Hepatic stellate cell (primary cell): ENCODE measurements around the gene DCPS.
"Not testable (repeated sequence)": the region's sequence is repeated elsewhere in the genome, so short reads cannot be mapped to it uniquely, and the experiment has no call there.

Source experiments
- DNase-seq: peaks from one replicate; pipeline ENCODE4 v3.0.0; 2011; ENCODE audit warnings: low spot score

Gene DCPS

DNA sequence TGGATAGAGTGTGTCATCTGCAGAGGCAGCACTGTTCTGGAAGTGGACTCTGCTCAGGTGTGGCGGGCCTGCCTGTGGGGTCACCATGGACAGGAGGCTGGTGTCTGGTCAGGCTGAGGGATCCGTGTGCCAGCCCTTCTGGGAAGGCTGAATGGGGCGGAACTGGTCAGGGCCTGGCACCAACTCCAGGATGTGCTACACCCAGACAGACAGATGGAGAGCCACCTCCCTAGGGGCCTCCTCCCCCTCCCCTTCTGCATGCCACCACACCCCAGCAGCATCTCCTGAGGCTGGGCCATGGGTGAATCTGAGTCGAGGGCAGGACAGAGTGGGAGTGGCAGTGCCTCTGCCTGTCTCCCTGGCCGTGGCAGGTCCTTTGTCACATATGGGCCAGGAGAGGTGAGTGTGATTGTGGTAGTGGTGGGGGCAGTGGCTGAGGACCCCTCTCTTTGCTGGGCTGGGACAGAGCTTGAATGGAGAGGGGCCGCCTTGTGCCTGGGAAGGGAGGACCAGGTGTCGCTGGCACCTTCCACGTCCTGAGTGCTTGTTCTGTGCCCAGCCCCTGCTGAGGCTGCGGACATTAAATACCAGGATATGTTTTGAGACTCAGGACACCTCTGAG, 80.7 kb downstream of the DCPS start:
- DNase-seq: no peak

DNA sequence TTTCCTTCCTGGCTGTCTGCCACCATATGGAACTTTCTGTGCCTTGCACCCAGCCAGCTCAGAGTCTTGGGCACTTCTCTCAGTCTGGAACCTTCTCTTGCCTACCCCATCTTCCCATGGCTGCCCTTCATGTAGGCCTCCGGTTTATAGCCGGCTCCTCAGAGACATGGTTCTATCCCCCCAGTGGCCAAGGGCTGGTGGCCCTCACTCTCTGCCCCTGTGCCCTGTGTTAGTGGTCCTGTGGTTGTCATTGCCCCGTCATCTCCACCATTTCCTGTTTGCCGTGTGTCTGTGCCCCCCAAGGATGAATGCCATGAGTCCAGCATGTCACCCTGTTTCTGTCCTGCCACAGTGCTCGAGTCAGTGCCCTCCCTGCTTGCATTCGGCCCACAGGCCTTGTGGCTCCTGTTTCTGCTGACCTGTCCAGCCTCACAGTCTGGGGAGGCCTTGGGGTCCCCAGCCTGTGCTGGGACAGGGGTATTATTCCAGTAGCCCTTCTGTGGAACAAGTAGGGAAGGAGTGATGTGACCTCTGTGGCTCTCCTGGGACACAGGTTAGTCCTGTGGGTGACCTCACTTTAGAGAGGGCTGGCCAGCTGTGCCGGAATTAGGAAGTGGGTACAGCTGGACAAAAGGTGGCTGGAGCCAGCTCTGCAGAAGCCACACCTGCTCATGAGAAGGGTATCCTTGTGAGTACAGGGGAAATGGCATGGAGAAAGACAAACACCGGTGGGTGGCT, 82.3 kb downstream of the DCPS start:
- no peak for DNase-seq

DNA sequence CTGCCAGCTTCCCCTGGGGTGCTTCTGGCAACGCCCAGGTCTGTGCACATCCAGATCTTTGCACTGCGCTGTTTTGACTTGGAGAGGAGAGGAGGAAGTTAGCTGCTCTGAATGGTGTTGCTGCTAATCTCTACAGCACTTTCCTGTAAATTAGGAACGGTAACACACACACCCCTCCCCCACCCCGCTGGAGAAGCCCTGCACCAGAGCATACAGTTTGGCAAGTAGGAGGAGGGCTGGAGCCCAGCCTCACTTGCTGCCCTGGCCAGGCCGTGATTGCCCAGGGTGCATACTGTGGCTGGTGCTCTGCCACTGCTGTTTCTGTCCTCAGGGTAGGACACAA, 82.8 kb downstream of the DCPS start:
- not testable (repeated sequence) for DNase-seq

DNA sequence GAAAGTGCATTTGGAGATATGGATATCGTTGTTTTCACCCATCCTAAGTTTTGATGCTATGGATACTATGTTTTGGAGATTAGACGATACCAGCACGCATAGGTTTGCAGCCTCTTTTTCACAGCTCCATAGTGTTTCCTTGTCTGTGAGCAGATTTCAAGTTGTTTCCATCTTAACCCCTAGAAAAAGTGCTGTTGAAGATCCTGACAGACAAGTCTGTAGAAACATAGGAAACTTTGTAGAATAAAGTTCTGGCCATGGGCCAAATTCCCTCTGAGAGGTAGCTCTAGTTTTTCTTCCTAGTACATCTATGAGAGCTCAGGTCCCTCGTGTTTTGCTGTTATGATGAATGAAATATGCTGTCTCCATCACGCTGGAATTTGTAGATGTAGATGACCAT, 84.0 kb downstream of the DCPS start:
- DNase-seq: no peak

DNA sequence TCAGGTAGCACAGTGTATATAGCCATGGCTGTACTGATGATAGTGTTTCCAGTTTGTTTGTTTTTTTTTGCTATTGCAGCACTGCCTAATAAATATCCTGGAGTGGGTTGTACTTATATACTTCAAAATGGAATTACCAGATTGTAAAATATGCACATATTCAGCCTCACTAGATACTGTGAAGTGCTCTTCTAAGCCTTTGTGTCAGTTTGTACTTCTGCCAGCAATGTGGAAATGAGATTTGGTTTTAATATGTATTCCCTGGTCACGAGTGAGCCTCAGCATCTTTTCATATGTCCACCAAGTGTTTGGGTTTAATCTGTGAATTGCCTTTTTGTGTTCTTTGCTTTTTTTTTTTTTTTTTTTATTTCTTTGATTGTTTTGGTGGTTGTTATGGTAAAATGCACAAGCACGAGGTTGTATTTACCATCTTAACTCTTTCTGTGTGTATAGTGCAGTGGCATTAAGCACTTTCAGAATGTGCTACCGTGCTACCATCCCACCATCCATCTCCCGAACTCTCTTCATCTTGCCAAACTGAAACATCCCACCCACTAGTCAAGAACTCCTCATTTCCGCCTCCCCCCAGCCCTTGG, 86.5 kb downstream of the DCPS start:
- no peak for DNase-seq

DNA sequence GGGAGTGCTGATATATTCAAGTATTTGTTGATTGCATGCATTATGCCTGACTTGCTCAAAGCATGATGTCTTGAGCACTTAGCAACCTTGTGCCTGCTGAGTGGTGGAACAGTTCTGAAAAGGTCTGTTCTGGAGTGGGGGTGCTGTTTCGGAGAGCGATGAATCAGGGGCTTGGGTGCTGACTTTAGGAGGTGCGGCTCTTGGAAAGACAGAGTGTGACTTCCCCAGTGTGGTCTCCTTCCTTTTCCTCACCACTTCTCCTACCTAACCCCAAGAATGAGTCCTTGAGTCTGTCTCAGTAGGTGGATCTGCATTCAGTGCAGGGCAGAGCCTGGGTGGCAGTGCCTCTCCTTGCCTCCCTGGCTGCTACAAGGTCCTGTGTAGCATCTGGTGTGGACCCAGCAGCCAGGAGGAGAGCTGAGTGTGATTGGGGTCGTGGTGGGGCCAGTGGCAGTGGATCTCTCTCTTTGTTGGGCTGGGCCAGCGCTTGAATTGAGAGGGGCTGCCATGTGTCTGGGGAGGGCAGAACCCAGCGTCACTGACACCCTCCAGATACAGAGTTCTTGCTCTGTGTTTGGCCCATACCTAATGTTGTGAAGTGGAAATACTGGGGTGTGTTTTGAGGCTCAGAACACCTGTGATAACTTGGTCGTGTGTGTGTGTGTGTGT, 87.6 kb downstream of the DCPS start:
- DNase-seq: no peak

DNA sequence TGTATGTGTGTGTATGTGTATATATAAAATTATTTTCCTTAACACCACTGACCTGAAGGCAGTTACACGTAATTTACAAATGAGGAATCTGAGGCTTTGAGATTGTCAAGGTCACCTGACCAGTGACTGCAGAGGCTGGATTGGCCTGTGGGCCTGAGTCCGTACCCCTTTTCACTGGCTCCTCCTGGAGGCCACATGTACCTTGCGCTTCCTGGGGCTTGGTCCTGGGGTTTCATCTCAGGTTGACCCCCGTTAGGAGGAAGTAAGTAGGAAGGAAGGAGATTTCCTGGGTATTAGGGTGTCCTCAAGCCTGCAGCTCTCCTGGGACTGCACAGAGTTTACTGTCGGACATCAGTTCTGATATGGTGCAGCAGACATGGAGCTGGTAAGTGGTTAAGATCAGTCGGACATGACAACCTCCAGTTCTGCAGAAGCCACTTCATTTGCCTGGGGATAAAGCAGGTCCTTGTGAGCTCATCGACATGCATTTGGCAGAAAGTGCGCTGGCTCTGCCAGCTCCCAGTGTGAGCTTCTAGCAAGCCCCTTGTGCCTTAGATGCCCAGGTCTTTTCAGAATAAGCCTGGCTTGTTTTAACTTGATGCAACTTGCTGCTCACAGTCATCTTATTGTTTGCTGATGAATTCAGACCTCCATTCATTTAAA, 88.2 kb downstream of the DCPS start:
- no peak for DNase-seq

DNA sequence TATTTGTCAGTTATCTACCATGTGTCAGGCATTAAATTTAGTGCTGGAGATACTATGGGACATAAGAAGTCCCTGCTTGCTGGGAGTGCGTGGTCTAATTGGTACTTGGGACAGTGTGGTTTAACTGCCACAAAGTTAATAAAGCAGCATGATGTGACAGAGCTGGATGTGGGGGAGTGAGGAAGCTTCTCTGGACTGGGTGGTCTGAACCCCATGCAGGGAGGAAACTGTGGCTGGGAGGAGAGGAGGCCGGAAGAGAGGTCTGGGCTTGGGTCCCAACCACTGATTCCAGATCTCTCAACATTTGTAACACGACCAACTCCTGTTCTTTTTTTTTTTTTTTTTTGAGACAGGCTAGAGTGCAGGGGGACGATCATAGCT, 88.8 kb downstream of the DCPS start:
- DNase-seq: no peak

DNA sequence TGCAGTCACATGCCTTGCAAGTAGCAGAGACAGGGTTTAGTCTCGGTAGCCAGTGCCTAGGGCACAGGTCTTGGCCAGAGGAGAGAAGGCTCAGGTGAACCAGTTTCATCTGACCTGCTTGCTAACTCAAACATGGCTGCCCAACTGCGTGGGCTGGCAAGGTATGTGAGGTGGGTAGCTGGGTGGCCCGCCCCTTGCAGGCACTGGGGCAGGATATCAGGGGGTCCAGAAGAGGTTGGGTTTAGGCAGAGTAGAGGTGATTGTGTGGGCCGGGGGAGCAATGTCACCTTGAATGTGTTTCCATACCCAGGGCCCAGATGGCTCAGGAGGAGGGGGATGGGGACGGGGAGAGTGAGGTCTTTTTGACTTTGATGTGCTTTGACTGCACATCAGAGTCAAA, 89.3 kb downstream of the DCPS start:
- DNase-seq: no peak

DNA sequence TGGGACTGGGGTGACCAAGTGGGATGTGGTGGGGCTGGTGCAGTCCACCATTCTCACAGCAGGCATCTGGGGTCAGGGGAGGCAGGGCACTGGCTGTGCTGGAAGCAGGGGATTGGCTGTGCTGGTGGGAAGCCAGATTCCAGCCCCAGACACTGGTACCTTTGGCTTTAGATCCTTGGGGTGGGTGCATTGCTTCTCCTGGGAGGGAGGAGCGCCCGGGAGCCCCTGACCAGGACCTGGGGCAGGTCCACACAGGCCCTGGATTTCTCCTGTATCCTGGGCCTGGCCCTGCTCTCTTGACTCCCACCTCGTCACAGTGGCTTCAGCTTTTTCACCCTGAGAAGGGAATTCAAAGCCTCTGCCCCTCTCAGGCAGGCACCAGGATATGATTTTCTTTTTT, 90.2 kb downstream of the DCPS start:
- DNase-seq: no peak

DNA sequence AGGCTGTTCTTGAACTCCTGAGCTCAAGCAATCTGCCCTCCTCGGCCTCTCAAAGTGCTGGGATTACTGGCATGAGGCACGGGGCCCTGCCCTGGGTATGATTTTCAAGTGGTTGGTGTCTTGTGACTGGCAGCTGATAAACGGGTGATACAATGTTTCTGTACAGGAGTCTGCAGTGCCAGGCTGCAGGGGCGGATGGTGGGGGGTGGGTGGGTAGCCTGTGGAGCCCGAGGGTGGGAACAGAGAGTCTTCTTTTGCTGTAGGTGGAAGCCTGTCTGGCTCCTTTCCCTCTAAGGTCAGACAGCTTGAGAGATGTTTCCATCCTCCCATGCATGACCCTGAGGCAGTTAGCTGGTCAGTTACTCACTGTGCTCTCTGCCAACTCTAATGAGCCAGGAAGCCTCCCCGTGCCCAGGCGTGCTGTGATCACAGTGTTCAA, 90.8 kb downstream of the DCPS start:
- not testable (repeated sequence) for DNase-seq
